HG02642 (cell line): Measurements from ENCODE around the gene PAQR8.

Experiments
- ATAC-seq: cut with Tn5 transposase; IDR thresholded peaks from one replicate; pipeline ENCODE4 v1.9.1; 2021; ENCODE audit warnings: mild to moderate bottlenecking; ENCODE audit not compliant: unreplicated experiment, poor library complexity

PAQR8 gene

GRCh38 chr6:52454556-52454955 is 92.6 kb downstream of the PAQR8 start:
- ATAC-seq = no peak

- no peak for ATAC-seq
Measured at GRCh38 chr6:52457096-52457495, 95.1 kb downstream of the PAQR8 start.
